Thyroid gland (tissue), 4 donors: ENCODE data around the gene WWP2. TPM values are rescaled to one million over a fixed set of nuclear protein-coding genes. Genes with fewer than 3 reads are reported as not detected.
A peak's percentile ranks its signal among the peaks of the same experiment; 100 is the strongest.

Experiments
- DNase-seq, 2 donors: peaks; one replicate each; pipeline ENCODE4 v3.0.0-alpha.2; 2019
- H3K27ac ChIP-seq, 3 donors: fragments of 200-600 bp; sonication (generic); 1 replicate in 2 of 3; 2 replicates in 1 of 3; pipeline ENCODE4 v1.5.1; 2016 to 2019; ENCODE audit warnings: mild to moderate bottlenecking in 1 of 3, moderate library complexity in 1 of 3
- H3K27me3 ChIP-seq: fragments of 200-600 bp; sonication (generic); one replicate; pipeline ENCODE4 v1.5.1; 2019
- H3K36me3 ChIP-seq, 2 donors: fragments of 200-600 bp; sonication (generic); one replicate each; pipeline ENCODE4 v1.5.1; 2016 to 2019
- H3K4me1 ChIP-seq, 2 donors: fragments of 200-600 bp; sonication (generic); one replicate each; pipeline ENCODE4 v1.5.1; 2017 to 2019
- H3K4me3 ChIP-seq, 3 donors: fragments of 200-600 bp; sonication (generic); replicated peaks in 1 of 3; 1 replicate in 2 of 3; 2 replicates in 1 of 3; pipeline ENCODE4 v1.5.1; 2016; ENCODE audit warnings: mild to moderate bottlenecking in 1 of 3
- H3K9me3 ChIP-seq: fragments of 200-600 bp; sonication (generic); one replicate; pipeline ENCODE4 v1.5.1; 2017
- POLR2A ChIP-seq, 2 donors: fragments of 450-650 bp; IDR thresholded peaks; one replicate each; pipeline ENCODE4 v1.6.1; 2017; ENCODE audit warnings: antibody characterized with exemption in 2 of 2, mild to moderate bottlenecking in 2 of 2, moderate library complexity in 1 of 2
- whole genome bisulfite sequencing, 2 donors: methylation state at CpG; one replicate each; pipeline ENCODE4 v1.1.5; 2017; 5-methylcytosine and 5-hydroxymethylcytosine counted together
- intact Hi-C: fragments of 100-400 bp; cut with DNase I; formaldehyde crosslinking; loops from one replicate; pipeline ENCODE4 v1.15.1; 2023
- total RNA-seq, 4 donors: library from RNA; depleted of rRNA; stranded (reverse); fragments of >200 nt; gene quantifications; one replicate each; pipeline ENCODE4 v1.2.3, GENCODE V29; 2016
- TF ChIP-seq, protein P1 (sequence below), 6 experiments: fragments of 200-600 bp in 3 of 6; fragments of 450-650 bp in 3 of 6; sonication (generic) in 3 of 6; IDR thresholded peaks; one replicate each; pipeline ENCODE4 v1.5.1; 2016 to 2019; ENCODE audit warnings: antibody characterized with exemption in 6 of 6, mild to moderate bottlenecking in 2 of 6, inconsistent platforms in 1 of 6, moderate library complexity in 1 of 6

The WWP2 gene
- total RNA-seq, 4 donors from 2014 or later = 35.9 to 72.1 (median 47.7) TPM

DNA sequence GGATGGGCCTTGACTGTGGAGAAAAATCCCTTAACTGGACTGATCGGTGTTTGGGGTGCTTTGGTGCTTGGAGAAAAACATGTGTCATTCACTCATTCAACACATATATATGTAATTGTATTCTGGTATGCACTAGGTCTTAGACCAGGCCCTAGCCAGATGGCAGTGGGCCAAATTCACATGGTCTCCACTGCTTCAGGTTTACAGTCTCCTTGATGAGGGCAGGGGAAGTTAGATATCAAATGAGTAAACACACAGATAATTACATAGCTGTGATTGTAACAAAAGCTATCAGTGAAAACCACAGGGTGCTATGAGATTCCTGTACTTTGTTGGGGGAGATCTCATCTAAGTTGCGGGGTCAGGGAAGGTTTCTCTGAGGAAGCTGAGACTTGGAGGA is 78.8 kb downstream of the WWP2 start:
- DNase-seq = no peak
- H3K36me3 ChIP-seq = no peaks in the 10 kb centered on the region
- H3K4me1 ChIP-seq = peaks cover 10 to 30% of the 10 kb centered on the region in 2 donors
- H3K27ac ChIP-seq = peak overlapping the region in 1 of 3 donors; percentile 31
- intact Hi-C loops = no loop called here
- H3K4me3 ChIP-seq = no peak overlapping the region
- 94 to 95% methylated on average over 2 of the region's 2 CpGs for WGBS, 2 donors
- TF ChIP-seq POLR2A (IDR thresholded peaks at IDR 0.05) = no peak
- TF ChIP-seq, protein P1, sequence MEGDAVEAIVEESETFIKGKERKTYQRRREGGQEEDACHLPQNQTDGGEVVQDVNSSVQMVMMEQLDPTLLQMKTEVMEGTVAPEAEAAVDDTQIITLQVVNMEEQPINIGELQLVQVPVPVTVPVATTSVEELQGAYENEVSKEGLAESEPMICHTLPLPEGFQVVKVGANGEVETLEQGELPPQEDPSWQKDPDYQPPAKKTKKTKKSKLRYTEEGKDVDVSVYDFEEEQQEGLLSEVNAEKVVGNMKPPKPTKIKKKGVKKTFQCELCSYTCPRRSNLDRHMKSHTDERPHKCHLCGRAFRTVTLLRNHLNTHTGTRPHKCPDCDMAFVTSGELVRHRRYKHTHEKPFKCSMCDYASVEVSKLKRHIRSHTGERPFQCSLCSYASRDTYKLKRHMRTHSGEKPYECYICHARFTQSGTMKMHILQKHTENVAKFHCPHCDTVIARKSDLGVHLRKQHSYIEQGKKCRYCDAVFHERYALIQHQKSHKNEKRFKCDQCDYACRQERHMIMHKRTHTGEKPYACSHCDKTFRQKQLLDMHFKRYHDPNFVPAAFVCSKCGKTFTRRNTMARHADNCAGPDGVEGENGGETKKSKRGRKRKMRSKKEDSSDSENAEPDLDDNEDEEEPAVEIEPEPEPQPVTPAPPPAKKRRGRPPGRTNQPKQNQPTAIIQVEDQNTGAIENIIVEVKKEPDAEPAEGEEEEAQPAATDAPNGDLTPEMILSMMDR (IDR thresholded peaks at IDR 0.05) = no peak
- H3K27me3 ChIP-seq = no peaks in the 10 kb centered on the region
- H3K9me3 ChIP-seq = no peaks in the 10 kb centered on the region

DNA sequence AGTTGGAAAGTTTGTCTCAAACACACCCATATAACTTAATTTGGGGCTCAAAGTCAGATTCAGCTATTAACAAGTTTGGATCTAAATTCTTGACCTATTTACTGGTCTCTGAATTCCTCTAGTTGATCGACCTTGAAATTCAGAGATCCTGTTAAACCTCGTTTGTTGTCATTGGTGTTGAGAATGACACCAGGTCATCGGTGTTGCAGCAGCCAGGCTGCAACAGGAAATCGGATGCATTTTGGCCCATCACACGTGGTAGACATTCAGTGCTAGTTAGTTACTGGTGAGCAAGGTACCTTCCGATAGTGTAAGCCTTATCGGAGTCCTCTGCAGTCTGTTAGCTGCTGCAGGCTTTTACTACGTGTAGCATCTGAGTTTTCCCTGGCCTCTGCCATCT is 82.3 kb downstream of the WWP2 start:
- Histone ChIP-seq H3K4me1 (peaks cover 20 to 34% of the 10 kb centered on the region in 2 donors), H3K9me3 (no peaks in the 10 kb centered on the region), H3K27ac (peak overlapping the region in 2 of 3 donors; percentile 22 to 40), H3K4me3 (no peak overlapping the region), H3K36me3 (no peaks in the 10 kb centered on the region), H3K27me3 (no peaks in the 10 kb centered on the region)
- intact Hi-C loops = no loop called here
- DNase-seq = no peak
- TF ChIP-seq, protein P1 (IDR thresholded peaks at IDR 0.05) = no peak
- TF ChIP-seq POLR2A (IDR thresholded peaks at IDR 0.05) = no peak
- WGBS, 2 donors = 67 to 79% methylated on average over 8 of the region's 8 CpGs

DNA sequence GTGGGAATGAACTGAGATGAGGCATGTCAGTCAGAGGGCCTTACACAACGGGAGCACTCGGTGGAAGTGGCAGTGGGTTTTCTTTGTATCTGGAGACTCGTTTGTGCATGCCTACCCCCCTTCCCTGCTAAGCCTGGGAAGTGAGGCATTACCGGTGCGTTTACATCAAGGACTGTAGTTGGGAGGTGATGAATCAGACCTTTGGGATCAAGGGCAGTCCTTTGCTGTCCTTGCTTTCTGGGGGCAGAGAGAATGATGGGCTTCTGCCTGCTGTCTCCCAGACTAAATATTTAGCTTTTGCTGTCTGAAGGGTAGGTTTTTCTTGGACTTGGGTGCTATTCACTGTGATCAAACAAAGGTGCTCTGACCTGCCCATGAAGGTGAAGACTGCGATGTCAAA is 83.0 kb downstream of the WWP2 start:
- TF ChIP-seq POLR2A (IDR thresholded peaks at IDR 0.05) = no peak
- TF ChIP-seq, protein P1 (IDR thresholded peaks at IDR 0.05) = no peak
- Histone ChIP-seq H3K4me3 (no peak overlapping the region), H3K27me3 (no peaks in the 10 kb centered on the region), H3K36me3 (no peaks in the 10 kb centered on the region), H3K9me3 (no peaks in the 10 kb centered on the region), H3K27ac (peak overlapping the region in 1 of 3 donors; percentile 22), H3K4me1 (peaks cover 20 to 36% of the 10 kb centered on the region in 2 donors)
- DNase-seq = no peak
- intact Hi-C loops = no loop called here
- WGBS, 2 donors = 73 to 85% methylated on average over 6 of the region's 6 CpGs

DNA sequence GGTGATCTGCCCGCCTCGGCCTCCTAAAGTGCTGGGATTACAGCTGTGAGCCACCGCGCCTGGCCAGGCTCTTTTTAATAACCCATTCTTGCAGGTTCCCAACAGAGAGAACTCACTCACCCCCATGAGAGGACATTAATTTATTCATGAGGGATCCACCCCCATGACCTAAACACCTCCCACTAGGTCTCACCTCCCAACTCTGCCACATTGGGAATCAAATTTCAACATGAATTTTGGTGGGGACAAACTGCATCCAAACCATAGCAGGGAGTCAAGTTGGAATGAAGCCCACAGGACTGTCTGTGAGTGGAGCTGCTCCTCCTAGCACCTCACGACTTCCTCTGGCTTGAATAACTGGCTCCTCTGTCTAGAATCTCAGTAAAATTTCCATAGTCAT is 85.5 kb downstream of the WWP2 start:
- TF ChIP-seq, protein P1 (IDR thresholded peaks at IDR 0.05) = no peak
- no peak for TF ChIP-seq POLR2A (IDR thresholded peaks at IDR 0.05)
- no peaks in the 10 kb centered on the region for H3K36me3 ChIP-seq
- DNase-seq = no peak
- peaks cover 20 to 36% of the 10 kb centered on the region in 2 donors for H3K4me1 ChIP-seq
- 85 to 90% methylated on average over 5 of the region's 5 CpGs for WGBS, 2 donors
- no peaks in the 10 kb centered on the region for H3K9me3 ChIP-seq
- H3K4me3 ChIP-seq = no peak overlapping the region
- H3K27me3 ChIP-seq = no peaks in the 10 kb centered on the region
- peak overlapping the region in 2 of 3 donors; percentile 81 to 82 for H3K27ac ChIP-seq
- intact Hi-C loops = no loop called here

DNA sequence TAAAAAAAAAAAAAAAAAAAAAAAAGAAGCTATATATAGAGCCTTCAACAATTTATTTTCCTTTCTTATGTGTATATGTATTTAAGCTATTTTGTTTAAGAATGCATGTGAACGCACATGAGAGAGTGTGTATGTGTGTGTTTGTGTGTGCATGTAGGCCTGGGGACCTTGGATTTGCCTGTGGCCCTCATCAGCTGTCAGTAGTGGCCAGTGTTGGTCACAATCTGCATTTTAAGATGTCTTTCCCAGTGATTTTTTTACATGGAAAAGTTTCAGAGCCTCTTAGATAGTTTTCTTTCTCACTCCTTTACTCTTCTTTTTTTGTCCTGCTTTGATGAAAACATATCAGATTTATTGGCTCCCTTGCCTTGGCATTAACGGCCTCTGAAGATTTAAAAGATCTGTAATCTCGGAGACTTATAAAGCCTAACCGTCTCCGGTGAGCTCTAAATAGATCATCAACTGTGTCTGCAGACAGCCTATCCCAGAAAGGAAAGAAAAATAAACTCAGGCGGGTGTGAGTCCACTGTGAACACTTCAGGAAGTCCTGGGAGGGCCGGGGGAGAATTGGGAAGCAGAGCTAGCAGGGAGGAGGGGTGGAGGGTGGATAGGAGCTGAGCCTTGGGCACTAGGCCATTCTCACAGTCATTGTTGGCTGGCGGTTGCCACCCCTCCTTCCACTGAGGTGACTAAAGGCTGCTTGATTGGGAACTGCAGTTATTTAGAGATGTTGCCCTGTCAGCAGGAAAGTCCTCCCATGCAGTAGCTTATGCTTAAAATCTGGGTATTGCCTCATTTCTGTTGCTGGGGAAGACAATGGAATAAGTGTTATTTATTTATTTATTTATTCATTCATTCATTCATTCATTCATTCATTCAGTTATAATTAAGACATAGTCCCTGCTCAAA is 86.8 kb downstream of the WWP2 start:
- no peaks in the 10 kb centered on the region for H3K27me3 ChIP-seq
- intact Hi-C loops = no loop called here
- DNase-seq = peak; percentile 93 to 95
- no peaks in the 10 kb centered on the region for H3K36me3 ChIP-seq
- H3K27ac ChIP-seq = peak overlapping the region; percentile 81 to 89 (median 82)
- TF ChIP-seq POLR2A (IDR thresholded peaks at IDR 0.05) = peak in 1 of 2 donors; percentile 46
- TF ChIP-seq, protein P1 (IDR thresholded peaks at IDR 0.05) = peak in 1 of 6 experiments; percentile 13
- H3K9me3 ChIP-seq = no peaks in the 10 kb centered on the region
- WGBS, 2 donors = 13 to 19% methylated on average over 8 of the region's 8 CpGs
- peaks cover 20 to 36% of the 10 kb centered on the region in 2 donors for H3K4me1 ChIP-seq
- H3K4me3 ChIP-seq = no peak overlapping the region
